ENCODE measurements around the gene GOLIM4.

The GOLIM4 gene

DNA sequence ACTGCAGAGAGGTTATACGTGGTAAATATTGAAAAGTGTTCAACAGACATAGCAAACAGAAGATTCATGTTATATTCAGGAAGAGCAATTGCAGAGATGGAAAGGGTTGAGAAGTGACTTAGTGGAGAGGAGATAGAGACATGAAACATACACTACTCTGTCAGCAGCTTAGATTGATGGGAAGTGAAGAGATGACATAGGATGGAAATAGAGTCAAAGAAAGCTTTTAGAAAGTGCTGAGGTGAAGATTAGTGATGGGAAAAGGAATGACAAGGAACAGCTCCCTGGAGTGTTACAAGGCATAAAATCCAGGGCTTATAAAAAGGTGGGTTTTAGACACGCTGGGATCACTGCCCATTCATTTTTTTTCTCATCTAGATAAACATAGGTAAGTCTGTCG, 17.2 kb upstream of the GOLIM4 start:
- TF ChIP-seq, protein P1, sequence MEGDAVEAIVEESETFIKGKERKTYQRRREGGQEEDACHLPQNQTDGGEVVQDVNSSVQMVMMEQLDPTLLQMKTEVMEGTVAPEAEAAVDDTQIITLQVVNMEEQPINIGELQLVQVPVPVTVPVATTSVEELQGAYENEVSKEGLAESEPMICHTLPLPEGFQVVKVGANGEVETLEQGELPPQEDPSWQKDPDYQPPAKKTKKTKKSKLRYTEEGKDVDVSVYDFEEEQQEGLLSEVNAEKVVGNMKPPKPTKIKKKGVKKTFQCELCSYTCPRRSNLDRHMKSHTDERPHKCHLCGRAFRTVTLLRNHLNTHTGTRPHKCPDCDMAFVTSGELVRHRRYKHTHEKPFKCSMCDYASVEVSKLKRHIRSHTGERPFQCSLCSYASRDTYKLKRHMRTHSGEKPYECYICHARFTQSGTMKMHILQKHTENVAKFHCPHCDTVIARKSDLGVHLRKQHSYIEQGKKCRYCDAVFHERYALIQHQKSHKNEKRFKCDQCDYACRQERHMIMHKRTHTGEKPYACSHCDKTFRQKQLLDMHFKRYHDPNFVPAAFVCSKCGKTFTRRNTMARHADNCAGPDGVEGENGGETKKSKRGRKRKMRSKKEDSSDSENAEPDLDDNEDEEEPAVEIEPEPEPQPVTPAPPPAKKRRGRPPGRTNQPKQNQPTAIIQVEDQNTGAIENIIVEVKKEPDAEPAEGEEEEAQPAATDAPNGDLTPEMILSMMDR (IDR thresholded peaks at IDR 0.05; ENCODE audit: low read depth, low read length): no peak
- no peak for TF ChIP-seq EZH2phosphoT487 (IDR thresholded peaks at IDR 0.05; ENCODE audit: low read depth)
- no peak overlapping the region for H3K4me3 ChIP-seq (ENCODE audit: low read length)
- H3K27ac ChIP-seq (ENCODE audit: low read length): no peak overlapping the region
- H3K9me3 ChIP-seq (ENCODE audit: insufficient read depth, low read length): no peaks in the 10 kb centered on the region
- no peaks in the 10 kb centered on the region for H3K79me2 ChIP-seq (ENCODE audit: low read length)
- H3K9ac ChIP-seq (ENCODE audit: low read length): no peak overlapping the region
- H3K27me3 ChIP-seq (ENCODE audit: low read depth, low read length): no peaks in the 10 kb centered on the region
- H3K36me3 ChIP-seq (replicated peaks; ENCODE audit: low read depth, low read length): no peaks in the 10 kb centered on the region
- no peaks in the 10 kb centered on the region for H4K20me1 ChIP-seq (ENCODE audit: insufficient read depth, low read length)
- H3K4me2 ChIP-seq (ENCODE audit: low read length): no peak overlapping the region
- H3K4me1 ChIP-seq (ENCODE audit: low read length): no peaks in the 10 kb centered on the region
- H2AFZ ChIP-seq (ENCODE audit: low read depth, low read length): no peak overlapping the region

DNA sequence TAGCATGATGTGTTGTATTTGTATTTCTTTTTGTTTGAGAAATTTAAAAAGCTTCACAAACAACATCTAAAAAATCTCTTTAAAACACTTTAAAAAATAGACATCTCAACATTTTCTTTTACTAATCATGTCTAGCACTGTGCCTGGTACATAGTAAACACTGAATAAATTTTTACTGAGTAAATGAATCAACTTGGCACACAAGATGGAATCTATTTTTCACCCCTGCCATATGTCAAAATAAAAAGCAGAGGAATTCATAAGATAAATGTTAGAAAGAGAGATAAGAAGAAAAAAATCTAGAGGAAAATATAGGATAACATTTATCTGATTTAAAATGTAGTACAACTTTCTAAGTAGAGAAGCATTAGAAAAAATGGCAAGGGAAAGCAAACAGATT, 8.6 kb upstream of the GOLIM4 start:
- Histone ChIP-seq H3K9me3 (ENCODE audit: insufficient read depth, low read length) (no peaks in the 10 kb centered on the region), H3K4me2 (ENCODE audit: low read length) (no peak overlapping the region)
- TF ChIP-seq, protein P1 (IDR thresholded peaks at IDR 0.05; ENCODE audit: low read depth, low read length): no peak
- no peak for TF ChIP-seq EZH2phosphoT487 (IDR thresholded peaks at IDR 0.05; ENCODE audit: low read depth)

DNA sequence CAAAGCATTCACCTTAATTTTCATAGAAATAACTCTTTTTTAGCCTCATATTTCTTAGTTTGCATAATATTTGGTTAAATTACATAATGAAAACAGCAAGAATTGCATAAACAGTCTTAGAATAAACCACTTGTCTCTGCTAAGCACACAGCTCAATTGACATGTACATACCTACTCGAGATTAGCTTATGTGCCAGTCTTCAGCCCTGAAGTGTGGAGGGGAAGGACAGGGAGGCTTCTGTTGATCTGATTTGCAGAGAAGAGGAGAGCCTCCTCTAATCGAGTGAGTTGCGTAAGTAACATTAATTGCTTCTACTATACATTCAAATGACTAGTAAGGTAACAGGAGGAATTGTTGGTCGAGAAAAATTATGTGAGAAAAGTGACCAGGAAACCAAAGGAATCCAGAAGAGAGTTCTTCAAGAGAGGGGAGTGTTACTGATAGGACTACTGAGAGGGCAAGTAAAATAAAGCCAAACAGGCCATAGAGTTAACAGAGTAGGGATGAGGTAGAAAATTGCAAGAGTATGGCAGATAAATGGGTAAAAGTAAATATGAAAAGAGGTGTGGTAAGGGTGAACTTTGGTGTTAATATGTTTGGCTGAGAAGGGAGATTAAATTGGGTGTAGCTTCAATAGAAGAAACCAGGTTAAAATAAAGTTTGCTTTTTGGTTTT, 7.1 kb upstream of the GOLIM4 start:
- Histone ChIP-seq H3K4me2 (ENCODE audit: low read length) (no peak overlapping the region), H3K4me3 (ENCODE audit: low read length) (no peak overlapping the region), H3K36me3 (replicated peaks; ENCODE audit: low read depth, low read length) (no peaks in the 10 kb centered on the region), H3K27ac (ENCODE audit: low read length) (no peak overlapping the region), H2AFZ (ENCODE audit: low read depth, low read length) (no peak overlapping the region), H3K9me3 (ENCODE audit: insufficient read depth, low read length) (no peaks in the 10 kb centered on the region), H3K4me1 (ENCODE audit: low read length) (no peaks in the 10 kb centered on the region), H3K9ac (ENCODE audit: low read length) (no peak overlapping the region), H3K27me3 (ENCODE audit: low read depth, low read length) (no peaks in the 10 kb centered on the region), H3K79me2 (ENCODE audit: low read length) (no peaks in the 10 kb centered on the region), H4K20me1 (ENCODE audit: insufficient read depth, low read length) (no peaks in the 10 kb centered on the region)
- TF ChIP-seq, protein P1 (IDR thresholded peaks at IDR 0.05; ENCODE audit: low read depth, low read length): no peak
- TF ChIP-seq EZH2phosphoT487 (IDR thresholded peaks at IDR 0.05; ENCODE audit: low read depth): no peak

More for the DNA sequence above, 8.6 kb upstream of the GOLIM4 start:
- no peaks in the 10 kb centered on the region for H4K20me1 ChIP-seq (ENCODE audit: insufficient read depth, low read length)
- H3K36me3 ChIP-seq (replicated peaks; ENCODE audit: low read depth, low read length): no peaks in the 10 kb centered on the region
- no peaks in the 10 kb centered on the region for H3K4me1 ChIP-seq (ENCODE audit: low read length)
- H3K79me2 ChIP-seq (ENCODE audit: low read length): no peaks in the 10 kb centered on the region
- no peak overlapping the region for H3K9ac ChIP-seq (ENCODE audit: low read length)
- H3K27me3 ChIP-seq (ENCODE audit: low read depth, low read length): no peaks in the 10 kb centered on the region
- H2AFZ ChIP-seq (ENCODE audit: low read depth, low read length): no peak overlapping the region
- no peak overlapping the region for H3K27ac ChIP-seq (ENCODE audit: low read length)
- H3K4me3 ChIP-seq (ENCODE audit: low read length): no peak overlapping the region

DNA sequence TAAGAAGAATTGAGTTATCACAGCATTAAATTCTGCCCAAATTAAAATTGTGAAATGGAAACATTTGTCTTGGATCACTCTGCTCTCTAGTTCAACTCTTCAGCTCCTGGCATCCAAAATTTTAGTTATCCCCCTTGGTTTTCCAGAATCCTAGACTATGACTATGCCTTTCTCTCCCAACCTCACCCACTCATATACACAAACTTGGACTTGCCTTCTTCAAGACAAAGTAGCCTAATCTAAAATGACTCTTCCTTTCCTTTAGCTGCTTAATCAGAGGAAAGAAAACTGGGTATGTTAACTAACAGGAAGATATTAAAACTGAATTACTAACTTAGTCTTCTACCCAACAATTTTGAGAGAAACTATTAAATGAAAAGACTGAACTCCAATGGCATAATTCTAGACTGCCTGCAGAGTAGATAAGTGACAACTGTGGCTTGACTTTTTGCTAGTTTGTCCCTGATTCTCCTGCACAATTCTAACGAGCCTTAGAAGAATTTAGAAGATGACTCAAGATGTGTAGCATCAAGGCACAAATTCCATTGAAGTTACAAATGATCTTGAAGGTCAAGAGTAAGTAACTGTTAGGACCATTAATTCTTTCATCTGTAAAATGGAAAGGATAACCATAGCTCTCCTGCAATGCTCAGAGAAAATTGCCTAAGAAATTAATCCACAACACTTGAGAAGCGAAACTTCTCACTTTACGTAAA, 5.2 kb upstream of the GOLIM4 start:
- H3K27me3 ChIP-seq (ENCODE audit: low read depth, low read length): no peaks in the 10 kb centered on the region
- H3K79me2 ChIP-seq (ENCODE audit: low read length): no peaks in the 10 kb centered on the region
- H3K4me2 ChIP-seq (ENCODE audit: low read length): no peak overlapping the region
- no peak overlapping the region for H3K4me3 ChIP-seq (ENCODE audit: low read length)
- peaks cover 8% of the 10 kb centered on the region for H3K4me1 ChIP-seq (ENCODE audit: low read length)
- H2AFZ ChIP-seq (ENCODE audit: low read depth, low read length): no peak overlapping the region
- no peak overlapping the region for H3K27ac ChIP-seq (ENCODE audit: low read length)
- no peaks in the 10 kb centered on the region for H4K20me1 ChIP-seq (ENCODE audit: insufficient read depth, low read length)
- no peak overlapping the region for H3K9ac ChIP-seq (ENCODE audit: low read length)
- H3K36me3 ChIP-seq (replicated peaks; ENCODE audit: low read depth, low read length): no peaks in the 10 kb centered on the region
- TF ChIP-seq EZH2phosphoT487 (IDR thresholded peaks at IDR 0.05; ENCODE audit: low read depth): no peak
- TF ChIP-seq, protein P1 (IDR thresholded peaks at IDR 0.05; ENCODE audit: low read depth, low read length): no peak
- no peaks in the 10 kb centered on the region for H3K9me3 ChIP-seq (ENCODE audit: insufficient read depth, low read length)
